Choroid plexus epithelial cell (primary cell): ENCODE data around the gene CYTH1.

Source experiments
- DNase-seq: peaks from one replicate; pipeline ENCODE4 v3.0.0-alpha.2; 2010; ENCODE audit warnings: low read depth
- H3K4me3 ChIP-seq: 2 replicates; pipeline ENCODE4 v1.5.1; 2011; ENCODE audit warnings: low read depth, mild to moderate bottlenecking, control low read depth, low read length, moderate library complexity
- CTCF ChIP-seq: conservative IDR thresholded peaks from 2 replicates; pipeline ENCODE4 v1.5.1; 2011; ENCODE audit warnings: low read depth, mild to moderate bottlenecking, control low read depth, inconsistent platforms, low read length, moderate library complexity

CYTH1 gene

GRCh38 chr17:78664476-78665386, 117.3 kb downstream of the CYTH1 start:
- no peak for TF ChIP-seq CTCF
- DNase-seq = peak; percentile 64
- no peak overlapping the region for H3K4me3 ChIP-seq

- DNase-seq = no peak
- H3K4me3 ChIP-seq = no peak overlapping the region
- TF ChIP-seq CTCF = no peak
Measured at GRCh38 chr17:78661093-78661770, 120.8 kb downstream of the CYTH1 start.

- no peak overlapping the region for H3K4me3 ChIP-seq
- TF ChIP-seq CTCF = no peak
- DNase-seq = no peak
Measured at GRCh38 chr17:78659546-78659945, 122.5 kb downstream of the CYTH1 start.

GRCh38 chr17:78658281-78658785, 123.7 kb downstream of the CYTH1 start:
- no peak overlapping the region for H3K4me3 ChIP-seq
- no peak for TF ChIP-seq CTCF
- DNase-seq = no peak

GRCh38 chr17:78655251-78655940, 126.7 kb downstream of the CYTH1 start:
- H3K4me3 ChIP-seq = no peak overlapping the region
- no peak for TF ChIP-seq CTCF
- no peak for DNase-seq

GRCh38 chr17:78654325-78654724, 127.7 kb downstream of the CYTH1 start:
- TF ChIP-seq CTCF = no peak
- H3K4me3 ChIP-seq = no peak overlapping the region
- no peak for DNase-seq
